Coronary artery (tissue), 2 donors: Measurements from ENCODE around the gene LAMA1.

Experiments used
- DNase-seq: peaks from one replicate; pipeline ENCODE4 v3.0.0-alpha.2; 2017; ENCODE audit warnings: low spot score
- H3K27ac ChIP-seq, 2 donors: fragments of 200-600 bp; sonication (generic); one replicate each; pipeline ENCODE4 v1.5.1; 2016 to 2019
- H3K4me3 ChIP-seq: fragments of 200-600 bp; sonication (generic); 2 replicates; pipeline ENCODE4 v1.5.1; 2016; ENCODE audit warnings: mild to moderate bottlenecking, moderate library complexity
- CTCF ChIP-seq: fragments of 200-600 bp; sonication (generic); IDR thresholded peaks from one replicate; pipeline ENCODE4 v1.5.1; 2019; ENCODE audit warnings: antibody characterized with exemption

The LAMA1 gene

GRCh38 chr18:6960656-6961055, 156.9 kb downstream of the LAMA1 start:
- no peak overlapping the region for H3K27ac ChIP-seq
- DNase-seq: no peak
- no peak overlapping the region for H3K4me3 ChIP-seq
- no peak for TF ChIP-seq CTCF

DNA sequence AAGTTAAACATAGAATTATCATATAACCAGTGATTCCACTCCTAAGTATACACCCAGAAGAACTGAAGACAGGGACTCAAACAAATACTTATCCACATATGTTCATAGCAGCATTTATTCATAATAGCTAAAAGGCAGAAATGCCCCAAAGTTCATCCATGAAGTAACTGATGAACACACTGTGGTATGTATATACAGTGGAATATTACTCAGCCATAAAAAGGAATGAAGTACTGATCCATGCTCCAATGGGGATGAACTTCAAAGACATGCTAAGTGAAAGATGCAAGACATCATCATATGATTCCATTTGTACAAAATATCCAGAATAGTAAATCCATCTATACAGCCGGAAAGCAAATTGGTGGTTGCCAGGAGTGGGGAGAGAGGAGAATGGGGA, 157.5 kb downstream of the LAMA1 start:
- no peak overlapping the region for H3K27ac ChIP-seq
- no peak overlapping the region for H3K4me3 ChIP-seq
- TF ChIP-seq CTCF: no peak
- no peak for DNase-seq

DNA sequence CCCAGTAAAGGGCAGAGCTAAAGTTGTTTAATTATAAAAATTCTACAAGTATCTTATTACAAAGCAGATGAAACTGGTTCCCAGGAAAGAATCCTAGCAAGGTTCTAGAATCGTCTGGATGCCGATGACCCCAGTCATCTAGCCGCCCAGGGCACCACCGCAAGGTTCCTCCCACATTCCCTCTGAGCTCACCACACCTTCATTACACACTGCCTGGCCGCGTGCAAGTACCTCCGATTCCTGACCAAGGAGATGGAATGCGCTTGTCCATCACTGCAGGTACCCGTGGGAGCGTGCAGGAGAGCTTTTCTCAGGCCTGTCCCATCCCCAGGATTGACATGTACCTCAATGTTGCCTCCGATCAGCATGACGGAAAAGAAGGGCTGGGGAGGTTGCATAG, 158.5 kb downstream of the LAMA1 start:
- no peak for TF ChIP-seq CTCF
- DNase-seq: no peak
- H3K4me3 ChIP-seq: no peak overlapping the region
- no peak overlapping the region for H3K27ac ChIP-seq

- no peak overlapping the region for H3K27ac ChIP-seq
- TF ChIP-seq CTCF: no peak
- no peak overlapping the region for H3K4me3 ChIP-seq
- DNase-seq: no peak
These were observed 160.6 kb downstream of the LAMA1 start for GRCh38 chr18:6956999-6957398.

- Histone ChIP-seq H3K4me3 (no peak overlapping the region), H3K27ac (no peak overlapping the region)
- DNase-seq: no peak
- TF ChIP-seq CTCF: no peak
These were observed 161.1 kb downstream of the LAMA1 start for GRCh38 chr18:6956495-6956894.

- TF ChIP-seq CTCF: no peak
- no peak for DNase-seq
- no peak overlapping the region for H3K4me3 ChIP-seq
- H3K27ac ChIP-seq: no peak overlapping the region
These were observed 162.3 kb downstream of the LAMA1 start for GRCh38 chr18:6955304-6955703.

DNA sequence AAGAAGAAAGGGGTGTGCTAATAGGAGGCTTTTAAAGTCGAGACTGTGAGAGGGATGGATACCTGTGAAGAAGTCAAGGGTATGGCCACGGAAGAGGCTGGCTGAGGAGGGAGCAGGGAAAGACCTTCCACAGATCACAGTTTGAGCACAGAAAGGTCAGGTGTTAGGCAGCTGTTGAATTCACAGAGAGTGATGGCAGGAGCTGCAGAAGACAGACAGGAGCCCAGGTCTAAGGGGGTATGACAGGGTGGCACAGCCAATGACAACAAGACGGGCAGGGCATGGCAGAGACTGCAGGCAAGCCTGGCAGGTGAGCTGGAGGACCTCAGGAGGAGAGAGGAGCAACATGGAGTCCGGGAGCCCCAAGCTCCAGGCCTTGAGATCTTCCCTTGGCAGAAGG, 163.1 kb downstream of the LAMA1 start:
- Histone ChIP-seq H3K4me3 (no peak overlapping the region), H3K27ac (no peak overlapping the region)
- no peak for DNase-seq
- TF ChIP-seq CTCF: no peak
